ENCODE data around the gene SH2D3C. TPM values are rescaled to one million over a fixed set of nuclear protein-coding genes. Genes with fewer than 3 reads are reported as not detected.

Gene SH2D3C
- polyA plus RNA-seq, 1 experiment = 0.04 TPM

GRCh38 chr9:127716412-127716811 is 62.1 kb downstream of the SH2D3C start:
- Histone ChIP-seq H3K27me3 (ENCODE audit: control insufficient read depth, insufficient read depth, low read length) (no peaks in the 10 kb centered on the region), H3K4me3 (ENCODE audit: low read depth, low read length) (peak overlapping the region; percentile 87), H3K36me3 (ENCODE audit: control insufficient read depth, insufficient read depth, low read length) (no peaks in the 10 kb centered on the region)
- TF ChIP-seq CTCF (IDR thresholded peaks at IDR 0.05; ENCODE audit: insufficient read depth, low read depth, low read length) = no peak
- ChIA-PET POLR2A (interaction anchor here (0.6 kb wide), 1 partner anchor 132 kb away, joined by 4 read pairs; no protein-coding TSS in a partner anchor), CTCF (interaction anchor here (0.6 to 4.6 kb wide), 5 partner anchors 17 to 139 kb away, joined by 3 to 20 read pairs (median 3); partner anchors contain the start of gene TOR2A)
- DNase-seq (ENCODE audit: low read depth) = no peak

- ChIA-PET POLR2A (interaction anchor here (0.6 kb wide), 1 partner anchor 132 kb away, joined by 4 read pairs; no protein-coding TSS in a partner anchor), CTCF (interaction anchor here (0.6 to 4.6 kb wide), 4 partner anchors 11 to 140 kb away, joined by 3 to 20 read pairs (median 4); partner anchors contain the start of gene TOR2A)
- TF ChIP-seq CTCF (IDR thresholded peaks at IDR 0.05; ENCODE audit: insufficient read depth, low read depth, low read length) = no peak
- peak; percentile 65 for DNase-seq (ENCODE audit: low read depth)
- H3K27me3 ChIP-seq (ENCODE audit: control insufficient read depth, insufficient read depth, low read length) = no peaks in the 10 kb centered on the region
- peak within 1 kb of the TSS; percentile 87 for H3K4me3 ChIP-seq (ENCODE audit: low read depth, low read length)
- no peaks in the 10 kb centered on the region for H3K36me3 ChIP-seq (ENCODE audit: control insufficient read depth, insufficient read depth, low read length)
These were observed 62.8 kb downstream of the SH2D3C start, which contains the start of the genes PTRH1 and TTC16 for GRCh38 chr9:127715470-127716337. Gene PTRH1, minus strand, starts transcription at chr9:127715663. Its CDS starts 24 bp downstream, at chr9:127715639. Gene TTC16, plus strand, starts transcription at chr9:127716079. Its CDS starts 67 bp downstream, at chr9:127716146.

GRCh38 chr9:127714951-127715469 is 63.5 kb downstream of the SH2D3C start:
- Histone ChIP-seq H3K36me3 (ENCODE audit: control insufficient read depth, insufficient read depth, low read length) (no peaks in the 10 kb centered on the region), H3K27me3 (ENCODE audit: control insufficient read depth, insufficient read depth, low read length) (no peaks in the 10 kb centered on the region), H3K4me3 (ENCODE audit: low read depth, low read length) (peak overlapping the region; percentile 87)
- no peak for DNase-seq (ENCODE audit: low read depth)
- ChIA-PET CTCF (interaction anchor here (0.9 to 4.6 kb wide), 2 partner anchors 10 to 20 kb away, joined by 4 to 20 read pairs; partner anchors contain the start of gene TOR2A), POLR2A (no interaction called here)
- no peak for TF ChIP-seq CTCF (IDR thresholded peaks at IDR 0.05; ENCODE audit: insufficient read depth, low read depth, low read length)

- no peak for TF ChIP-seq CTCF (IDR thresholded peaks at IDR 0.05; ENCODE audit: insufficient read depth, low read depth, low read length)
- H3K4me3 ChIP-seq (ENCODE audit: low read depth, low read length) = peak overlapping the region; percentile 87
- CTCF ChIA-PET = interaction anchor here (1.5 to 4.6 kb wide), 2 partner anchors 11 to 21 kb away, joined by 4 to 20 read pairs; partner anchors contain the start of gene TOR2A
- POLR2A ChIA-PET = no interaction called here
- DNase-seq (ENCODE audit: low read depth) = no peak
- no peaks in the 10 kb centered on the region for H3K36me3 ChIP-seq (ENCODE audit: control insufficient read depth, insufficient read depth, low read length)
- no peaks in the 10 kb centered on the region for H3K27me3 ChIP-seq (ENCODE audit: control insufficient read depth, insufficient read depth, low read length)
These were observed 64.3 kb downstream of the SH2D3C start for GRCh38 chr9:127714020-127714750.
